HCT116 (cell line): ENCODE data around the gene ABCC10. TPM values are rescaled to one million over a fixed set of nuclear protein-coding genes. Genes with fewer than 3 reads are reported as not detected.

Experiments used
- ATAC-seq: fragments of 200-7000 bp; cut with Tn5 transposase; 2 replicates; pipeline ENCODE4 v1.9.1; 2020; ENCODE audit warnings: mild to moderate bottlenecking, moderate library complexity
- BruUV-seq: library from RNA; stranded (reverse); fragments of 400-500 nt; replicated peaks from 2 replicates; lab custom pipeline; 2021; lab: Mats Ljungman, UMichigan
- CTCF ChIA-PET: fragments of 300-600 bp; sonication (Branson Sonifier 250); formaldehyde crosslinking; loops from one replicate; lab custom pipeline; 2021; ENCODE audit warnings: antibody characterized with exemption; lab: Charles Lee
- POLR2A ChIA-PET: fragments of 300-600, 350-600 bp; sonication (Branson Sonifier 250); formaldehyde crosslinking; loops from one replicate; lab custom pipeline; 2021; ENCODE audit warnings: antibody characterized with exemption; lab: Charles Lee
- RAD21 ChIA-PET, 2 experiments: fragments of 300-600 bp; sonication (Branson Sonifier 250); formaldehyde crosslinking; loops; one replicate each; lab custom pipeline; 2023; ENCODE audit warnings: low total read pairs in 2 of 2; ENCODE audit not compliant: uncharacterized antibody in 2 of 2, unreplicated experiment in 2 of 2, low non-redundant PET in 1 of 2; lab: Charles Lee
- DNase-seq: peaks from one replicate; pipeline ENCODE4 v3.0.0-alpha.2; 2010; ENCODE audit warnings: low read depth, low spot score
- H2AFZ ChIP-seq: fragments of 200-600 bp; shearing (Covaris generic), sonication (generic); 2 replicates; pipeline ENCODE4 v1.6.1; 2017; ENCODE audit warnings: low read depth, mixed run types, mixed read lengths, antibody characterized with exemption, low read length; ENCODE audit not compliant: poor library complexity, severe bottlenecking
- H3K27ac ChIP-seq: 2 replicates; pipeline ENCODE4 v1.5.1; 2012; ENCODE audit warnings: low read depth, low read length
- H3K27me3 ChIP-seq: fragments of 200-600 bp; sonication (generic); 2 replicates; pipeline ENCODE4 v1.6.1; 2016; ENCODE audit warnings: mixed run types, low read length, mixed read lengths; ENCODE audit not compliant: insufficient read depth
- H3K36me3 ChIP-seq, 2 experiments: fragments of 200-500 bp in 1 of 2; fragments of 200-600 bp in 1 of 2; sonication (Bioruptor generic) in 1 of 2; sonication (generic) in 1 of 2; 2 replicates each; pipeline versions ENCODE4 v1.5.1 to v1.6.1; 2014 to 2016; ENCODE audit warnings: low read length in 2 of 2, inconsistent platforms in 1 of 2, mixed read lengths in 1 of 2, mixed run types in 1 of 2; ENCODE audit not compliant: insufficient read depth in 2 of 2, control insufficient read depth in 1 of 2
- H3K4me1 ChIP-seq, 2 experiments: fragments of 200-600 bp in 1 of 2; sonication (generic) in 1 of 2; 2 replicates each; pipeline versions ENCODE4 v1.5.1 to v1.6.1; 2012 to 2017; ENCODE audit warnings: low read length in 2 of 2, inconsistent platforms in 1 of 2, mild to moderate bottlenecking in 1 of 2, mixed read lengths in 1 of 2, mixed run types in 1 of 2, moderate library complexity in 1 of 2; ENCODE audit not compliant: insufficient read depth in 2 of 2, control insufficient read depth in 1 of 2
- H3K4me2 ChIP-seq: fragments of 200-600 bp; sonication (generic); 2 replicates; pipeline ENCODE4 v1.6.1; 2017; ENCODE audit warnings: mixed run types, low read length, mixed read lengths
- H3K4me3 ChIP-seq, 2 experiments: fragments of 200-600 bp in 1 of 2; sonication (generic) in 1 of 2; replicated peaks in 1 of 2; 2 replicates each; pipeline ENCODE4 v1.5.1; 2011 to 2016; ENCODE audit warnings: low read length in 2 of 2, control low read depth in 1 of 2, low read depth in 1 of 2, mild to moderate bottlenecking in 1 of 2, mixed read lengths in 1 of 2, mixed run types in 1 of 2
- H3K79me2 ChIP-seq: fragments of 200-600 bp; sonication (generic); 2 replicates; pipeline ENCODE4 v1.6.1; 2017; ENCODE audit warnings: mild to moderate bottlenecking, mixed run types, low read length, moderate library complexity, mixed read lengths; ENCODE audit not compliant: insufficient read depth
- H3K9ac ChIP-seq: fragments of 200-600 bp; sonication (generic); 2 replicates; pipeline ENCODE4 v1.6.1; 2016; ENCODE audit warnings: low read length, mixed read lengths
- H3K9me2 ChIP-seq: fragments of 200-600 bp; sonication (generic), shearing (Covaris generic); 2 replicates; pipeline ENCODE4 v1.6.1; 2017; ENCODE audit warnings: mixed run types, mild to moderate bottlenecking, moderate library complexity; ENCODE audit not compliant: insufficient read depth
- H3K9me3 ChIP-seq, 2 experiments: fragments of 200-500 bp in 1 of 2; fragments of 200-600 bp in 1 of 2; sonication (Bioruptor generic) in 1 of 2; sonication (generic) in 1 of 2; 2 replicates each; pipeline ENCODE4 v1.6.1; 2014 to 2017; ENCODE audit warnings: low read length in 2 of 2, mixed read lengths in 2 of 2, inconsistent platforms in 1 of 2, low read depth in 1 of 2, mild to moderate bottlenecking in 1 of 2, mixed run types in 1 of 2, moderate library complexity in 1 of 2; ENCODE audit not compliant: control insufficient read depth in 1 of 2, insufficient read depth in 1 of 2
- H4K20me1 ChIP-seq: fragments of 200-600 bp; sonication (generic), shearing (Covaris generic); 2 replicates; pipeline ENCODE4 v1.6.1; 2017; ENCODE audit warnings: mixed run types, mild to moderate bottlenecking, moderate library complexity; ENCODE audit not compliant: insufficient read depth
- CBX3 ChIP-seq: IDR thresholded peaks from 2 replicates; pipeline ENCODE4 v1.6.1; 2012; ENCODE audit warnings: low read depth
- EGR1 ChIP-seq: IDR thresholded peaks from 2 replicates; pipeline ENCODE4 v1.6.1; 2012; ENCODE audit warnings: low read depth
- SP1 ChIP-seq: IDR thresholded peaks from 2 replicates; pipeline ENCODE4 v1.6.1; 2012; ENCODE audit warnings: low read depth
- SRF ChIP-seq: IDR thresholded peaks from 2 replicates; pipeline ENCODE4 v1.6.1; 2012; ENCODE audit warnings: low read depth
- YY1 ChIP-seq: IDR thresholded peaks from 2 replicates; pipeline ENCODE4 v1.6.1; 2011; ENCODE audit warnings: low read length, low read depth, moderate library complexity, mild to moderate bottlenecking; ENCODE audit not compliant: insufficient replicate concordance; ENCODE audit errors: extremely low read depth
- ZFX ChIP-seq: fragments of 450-650 bp; IDR thresholded peaks from 2 replicates; pipeline ENCODE4 v1.6.1; 2017
- ZNF274 ChIP-seq: fragments of 200-500 bp; sonication (Bioruptor generic); IDR thresholded peaks from 2 replicates; pipeline ENCODE4 v1.6.1; 2014; ENCODE audit warnings: mild to moderate bottlenecking, low read depth, low read length, inconsistent platforms
- intact Hi-C: fragments of 100-400 bp; cut with micrococcal nuclease; formaldehyde crosslinking; loops from 2 replicates; pipeline ENCODE4 v1.10.0; 2022
- total RNA-seq: library from RNA; stranded (reverse); gene quantifications from one replicate; pipeline ENCODE4 v1.2.1, GENCODE V29; 2021; ENCODE audit not compliant: unreplicated experiment
- TF ChIP-seq, protein P1 (sequence below), 3 experiments: fragments of 200-600 bp in 1 of 3; sonication (generic) in 1 of 3; IDR thresholded peaks in 2 of 3; conservative IDR thresholded peaks in 1 of 3; 2 replicates each; pipeline ENCODE4 v1.5.1; 2012 to 2017; ENCODE audit warnings: low read depth in 2 of 3, low read length in 2 of 3, antibody characterized with exemption in 1 of 3, borderline replicate concordance in 1 of 3, control low read depth in 1 of 3, mild to moderate bottlenecking in 1 of 3, mixed read lengths in 1 of 3, mixed run types in 1 of 3, moderate library complexity in 1 of 3; ENCODE audit not compliant: insufficient read depth in 1 of 3
- TF ChIP-seq, protein P2 (sequence below): IDR thresholded peaks from 2 replicates; pipeline ENCODE4 v1.6.1; 2012; ENCODE audit warnings: low read depth

Gene ABCC10
- total RNA-seq, 1 experiment from 2014 or later = 29.9 TPM

DNA sequence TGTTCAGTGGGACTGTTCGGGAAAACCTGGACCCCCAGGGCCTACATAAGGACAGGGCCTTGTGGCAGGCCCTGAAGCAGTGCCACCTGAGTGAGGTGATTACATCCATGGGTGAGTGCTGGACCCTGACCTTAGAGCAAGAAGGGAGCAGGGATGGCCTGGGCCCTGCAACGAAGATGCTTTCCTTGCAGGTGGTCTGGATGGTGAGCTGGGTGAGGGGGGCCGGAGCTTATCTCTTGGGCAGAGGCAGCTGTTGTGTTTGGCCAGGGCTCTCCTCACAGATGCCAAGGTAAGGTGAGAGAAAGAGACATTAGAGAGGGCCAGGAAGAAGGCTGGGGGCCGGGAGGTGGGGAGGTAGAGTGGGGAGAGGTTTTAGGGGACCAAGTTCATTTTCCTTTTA is 21.6 kb downstream of the ABCC10 start:
- RAD21 ChIA-PET = no interaction called here
- BruUV-seq = no TSS peak
- Histone ChIP-seq H3K4me1 (no peaks in the 10 kb centered on the region), H3K79me2 (no peaks in the 10 kb centered on the region)
- TF ChIP-seq, protein P1, sequence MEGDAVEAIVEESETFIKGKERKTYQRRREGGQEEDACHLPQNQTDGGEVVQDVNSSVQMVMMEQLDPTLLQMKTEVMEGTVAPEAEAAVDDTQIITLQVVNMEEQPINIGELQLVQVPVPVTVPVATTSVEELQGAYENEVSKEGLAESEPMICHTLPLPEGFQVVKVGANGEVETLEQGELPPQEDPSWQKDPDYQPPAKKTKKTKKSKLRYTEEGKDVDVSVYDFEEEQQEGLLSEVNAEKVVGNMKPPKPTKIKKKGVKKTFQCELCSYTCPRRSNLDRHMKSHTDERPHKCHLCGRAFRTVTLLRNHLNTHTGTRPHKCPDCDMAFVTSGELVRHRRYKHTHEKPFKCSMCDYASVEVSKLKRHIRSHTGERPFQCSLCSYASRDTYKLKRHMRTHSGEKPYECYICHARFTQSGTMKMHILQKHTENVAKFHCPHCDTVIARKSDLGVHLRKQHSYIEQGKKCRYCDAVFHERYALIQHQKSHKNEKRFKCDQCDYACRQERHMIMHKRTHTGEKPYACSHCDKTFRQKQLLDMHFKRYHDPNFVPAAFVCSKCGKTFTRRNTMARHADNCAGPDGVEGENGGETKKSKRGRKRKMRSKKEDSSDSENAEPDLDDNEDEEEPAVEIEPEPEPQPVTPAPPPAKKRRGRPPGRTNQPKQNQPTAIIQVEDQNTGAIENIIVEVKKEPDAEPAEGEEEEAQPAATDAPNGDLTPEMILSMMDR (IDR thresholded peaks at IDR 0.05 in 2 of 3, conservative IDR thresholded peaks at IDR 0.05 in 1 of 3; ENCODE audit: borderline replicate concordance in 1 of 3, insufficient read depth in 1 of 3, low read depth in 2 of 3, low read length in 2 of 3) = no peak
- TF ChIP-seq, protein P2, sequence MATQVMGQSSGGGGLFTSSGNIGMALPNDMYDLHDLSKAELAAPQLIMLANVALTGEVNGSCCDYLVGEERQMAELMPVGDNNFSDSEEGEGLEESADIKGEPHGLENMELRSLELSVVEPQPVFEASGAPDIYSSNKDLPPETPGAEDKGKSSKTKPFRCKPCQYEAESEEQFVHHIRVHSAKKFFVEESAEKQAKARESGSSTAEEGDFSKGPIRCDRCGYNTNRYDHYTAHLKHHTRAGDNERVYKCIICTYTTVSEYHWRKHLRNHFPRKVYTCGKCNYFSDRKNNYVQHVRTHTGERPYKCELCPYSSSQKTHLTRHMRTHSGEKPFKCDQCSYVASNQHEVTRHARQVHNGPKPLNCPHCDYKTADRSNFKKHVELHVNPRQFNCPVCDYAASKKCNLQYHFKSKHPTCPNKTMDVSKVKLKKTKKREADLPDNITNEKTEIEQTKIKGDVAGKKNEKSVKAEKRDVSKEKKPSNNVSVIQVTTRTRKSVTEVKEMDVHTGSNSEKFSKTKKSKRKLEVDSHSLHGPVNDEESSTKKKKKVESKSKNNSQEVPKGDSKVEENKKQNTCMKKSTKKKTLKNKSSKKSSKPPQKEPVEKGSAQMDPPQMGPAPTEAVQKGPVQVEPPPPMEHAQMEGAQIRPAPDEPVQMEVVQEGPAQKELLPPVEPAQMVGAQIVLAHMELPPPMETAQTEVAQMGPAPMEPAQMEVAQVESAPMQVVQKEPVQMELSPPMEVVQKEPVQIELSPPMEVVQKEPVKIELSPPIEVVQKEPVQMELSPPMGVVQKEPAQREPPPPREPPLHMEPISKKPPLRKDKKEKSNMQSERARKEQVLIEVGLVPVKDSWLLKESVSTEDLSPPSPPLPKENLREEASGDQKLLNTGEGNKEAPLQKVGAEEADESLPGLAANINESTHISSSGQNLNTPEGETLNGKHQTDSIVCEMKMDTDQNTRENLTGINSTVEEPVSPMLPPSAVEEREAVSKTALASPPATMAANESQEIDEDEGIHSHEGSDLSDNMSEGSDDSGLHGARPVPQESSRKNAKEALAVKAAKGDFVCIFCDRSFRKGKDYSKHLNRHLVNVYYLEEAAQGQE = no peak
- no peak for TF ChIP-seq ZFX
- TF ChIP-seq SRF = no peak
- no peak for TF ChIP-seq YY1
- no peak for TF ChIP-seq CBX3
- no peak for TF ChIP-seq EGR1
- TF ChIP-seq ZNF274 = no peak
- TF ChIP-seq SP1 = no peak
- TF ChIP-seq, all 23 proteins: peak for 0
- ATAC-seq (no peak), DNase-seq (no peak)
- H3K4me2 ChIP-seq = no peak overlapping the region
- H3K9me3 ChIP-seq = no peaks in the 10 kb centered on the region
- no peak overlapping the region for H3K4me3 ChIP-seq
- no peak overlapping the region for H2AFZ ChIP-seq
- H3K9me2 ChIP-seq = no peaks in the 10 kb centered on the region
- no peak overlapping the region for H3K9ac ChIP-seq
- H4K20me1 ChIP-seq = no peaks in the 10 kb centered on the region
- CTCF ChIA-PET = no interaction called here
- POLR2A ChIA-PET = no interaction called here
- peaks cover 0 to 3% of the 10 kb centered on the region in 2 experiments; a peak in 3 of 4 replicates for H3K36me3 ChIP-seq
- H3K27me3 ChIP-seq = no peaks in the 10 kb centered on the region
- no peak overlapping the region for H3K27ac ChIP-seq
- intact Hi-C loops = no loop called here
